K562 (cell line): ENCODE data around the gene FGF1. TPM values are rescaled to one million over a fixed set of nuclear protein-coding genes. Genes with fewer than 3 reads are reported as not detected.

Experiments used
- ATAC-seq: fragments of 200-7000 bp; cut with Tn5 transposase; 3 replicates; pipeline ENCODE4 v1.9.1; 2020; ENCODE audit warnings: moderate library complexity
- BruUV-seq: library from RNA; stranded (reverse); fragments of 400-500 nt; replicated peaks from 2 replicates; lab custom pipeline; 2021; lab: Mats Ljungman, UMichigan
- CTCF ChIA-PET: fragments of 300-600 bp; formaldehyde crosslinking; extraction: SDS; loops from one replicate; lab custom pipeline; 2021; ENCODE audit warnings: low intra/inter-chr PET ratio; lab: Yijun Ruan, JAX
- POLR2A ChIA-PET: fragments of 300-600, 350-650 bp; sonication (Branson Sonifier 250); formaldehyde crosslinking; extraction: SDS; loops from one replicate; lab custom pipeline; 2021; ENCODE audit warnings: antibody characterized with exemption, inconsistent platforms; lab: Yijun Ruan, JAX
- DNase-seq, 4 experiments: peaks; one replicate each; pipeline versions ENCODE4 v3.0.0 to v3.0.0-alpha.2; 2011 to 2018; ENCODE audit warnings: low spot score in 3 of 4, mixed read lengths in 3 of 4; ENCODE audit errors: extremely low read depth in 1 of 4
- FAIRE-seq: peaks from 2 replicates; lab custom pipeline; 2011; peaks lifted over from hg19 to GRCh38; lab: Jason Lieb, UNC
- H2AFZ ChIP-seq: 2 replicates; pipeline ENCODE4 v1.6.0; 2011; ENCODE audit warnings: low read depth, low read length, control low read depth, inconsistent platforms
- H3K27ac ChIP-seq: fragments of 200-600 bp; 3 replicates; pipeline ENCODE4 v1.8.0; 2011; ENCODE audit warnings: low read depth, mild to moderate bottlenecking, control low read depth, inconsistent platforms, low read length, moderate library complexity, mixed read lengths; ENCODE audit errors: extremely low read depth
- H3K27me3 ChIP-seq, 2 experiments: fragments of 300-600 bp in 1 of 2; 2 replicates in 1 of 2; 3 replicates in 1 of 2; pipeline versions ENCODE4 v1.6.0 to v1.8.0; 2011; ENCODE audit warnings: inconsistent platforms in 2 of 2, low read length in 2 of 2, mild to moderate bottlenecking in 1 of 2, mixed read lengths in 1 of 2, moderate library complexity in 1 of 2; ENCODE audit not compliant: control insufficient read depth in 2 of 2, insufficient read depth in 2 of 2
- H3K36me3 ChIP-seq: fragments of 300-600 bp; 3 replicates; pipeline ENCODE4 v1.8.0; 2011; ENCODE audit warnings: mild to moderate bottlenecking, low read length, inconsistent platforms; ENCODE audit not compliant: control insufficient read depth, insufficient read depth
- H3K4me1 ChIP-seq, 2 experiments: fragments of 200-600 bp in 1 of 2; replicated peaks in 1 of 2; 2 replicates in 1 of 2; 3 replicates in 1 of 2; pipeline versions ENCODE4 v1.5.1 to v1.8.0; 2011; ENCODE audit warnings: inconsistent platforms in 2 of 2, low read length in 2 of 2, mild to moderate bottlenecking in 1 of 2, mixed read lengths in 1 of 2, moderate library complexity in 1 of 2; ENCODE audit not compliant: control insufficient read depth in 2 of 2, insufficient read depth in 2 of 2
- H3K4me2 ChIP-seq: 2 replicates; pipeline ENCODE4 v1.6.1; 2011; ENCODE audit warnings: low read length, control low read depth, inconsistent platforms, mixed read lengths; ENCODE audit not compliant: insufficient read depth
- H3K4me3 ChIP-seq: fragments of 200-600 bp; sonication (generic), shearing (Covaris generic); 2 replicates; pipeline ENCODE4 v1.5.1; 2016; ENCODE audit warnings: control low read depth, inconsistent platforms
- H3K79me2 ChIP-seq: fragments of 200-600 bp; 3 replicates; pipeline ENCODE4 v1.8.0; 2011; ENCODE audit warnings: low read length, inconsistent platforms; ENCODE audit not compliant: control insufficient read depth, insufficient read depth
- H3K9ac ChIP-seq, 2 experiments: 2 replicates each; pipeline versions ENCODE4 v1.6.0 to v1.6.1; 2011; ENCODE audit warnings: low read depth in 2 of 2, low read length in 2 of 2, control low read depth in 1 of 2, inconsistent platforms in 1 of 2, mild to moderate bottlenecking in 1 of 2, mixed read lengths in 1 of 2; ENCODE audit not compliant: insufficient read depth in 1 of 2
- H3K9me1 ChIP-seq: one replicate; pipeline ENCODE4 v1.6.0; 2011; ENCODE audit warnings: inconsistent platforms, mild to moderate bottlenecking, low read length, moderate library complexity; ENCODE audit not compliant: control insufficient read depth, insufficient read depth
- H3K9me3 ChIP-seq: replicated peaks from 2 replicates; pipeline ENCODE4 v1.5.1; 2011; ENCODE audit warnings: low read depth, low read length, inconsistent platforms; ENCODE audit not compliant: control insufficient read depth, insufficient read depth
- H4K20me1 ChIP-seq: replicated peaks from 2 replicates; pipeline ENCODE4 v1.6.1; 2011; ENCODE audit warnings: low read length, inconsistent platforms, mixed read lengths; ENCODE audit not compliant: control insufficient read depth, insufficient read depth
- ARID2 ChIP-seq: fragments of 450-650 bp; IDR thresholded peaks from 2 replicates; pipeline ENCODE4 v1.6.1; 2017; ENCODE audit warnings: antibody characterized with exemption, mild to moderate bottlenecking
- CBFB ChIP-seq: sonication (generic); formaldehyde crosslinking; IDR thresholded peaks from 2 replicates; pipeline ENCODE4 v1.4.0; 2020; ENCODE audit warnings: mild to moderate bottlenecking, missing genetic modification reagents
- EWSR1 ChIP-seq: fragments of 450-650 bp; IDR thresholded peaks from 2 replicates; pipeline ENCODE4 v1.6.1; 2018; ENCODE audit warnings: borderline replicate concordance, mild to moderate bottlenecking, low read depth, moderate library complexity; ENCODE audit not compliant: partially characterized antibody
- FOS ChIP-seq: IDR thresholded peaks from 3 replicates; pipeline ENCODE4 v1.6.1; 2011; ENCODE audit not compliant: insufficient read length; ENCODE audit errors: extremely low read depth
- MCM5 ChIP-seq: fragments of 450-650 bp; IDR thresholded peaks from 2 replicates; pipeline ENCODE4 v1.6.1; 2016; ENCODE audit warnings: low read depth
- MEIS2 ChIP-seq: fragments of 450-650 bp; IDR thresholded peaks from 2 replicates; pipeline ENCODE4 v1.6.1; 2014; ENCODE audit warnings: mild to moderate bottlenecking; ENCODE audit not compliant: partially characterized antibody
- NR2F6 ChIP-seq: fragments of 450-650 bp; formaldehyde crosslinking; IDR thresholded peaks from 2 replicates; pipeline ENCODE4 v1.4.0; 2020; ENCODE audit warnings: mild to moderate bottlenecking
- POLR2A ChIP-seq: fragments of 450-650 bp; conservative IDR thresholded peaks from 2 replicates; pipeline ENCODE4 v1.6.1; 2016
- SAP30 ChIP-seq: fragments of 200-600 bp; sonication (generic); IDR thresholded peaks from 2 replicates; pipeline ENCODE4 v1.6.1; 2012; ENCODE audit warnings: borderline replicate concordance, low read depth, mild to moderate bottlenecking, moderate library complexity, low read length, control low read depth, inconsistent platforms; ENCODE audit not compliant: insufficient read depth, poor library complexity, severe bottlenecking
- SRSF3 ChIP-seq: fragments of 200-400 bp; formaldehyde crosslinking; IDR thresholded peaks from 2 replicates; pipeline ENCODE4 v1.6.1; 2016; ENCODE audit warnings: mild to moderate bottlenecking, low read length, moderate library complexity; ENCODE audit not compliant: insufficient read depth
- TCF7L2 ChIP-seq: fragments of 150-350 bp; IDR thresholded peaks from 2 replicates; pipeline ENCODE4 v1.6.1; 2016; ENCODE audit warnings: low read depth, mild to moderate bottlenecking, low read length, moderate library complexity
- ZC3H8 ChIP-seq: fragments of 450-650 bp; IDR thresholded peaks from 2 replicates; pipeline ENCODE4 v1.6.1; 2017
- ZNF347 ChIP-seq: fragments of 450-650 bp; formaldehyde crosslinking; IDR thresholded peaks from 2 replicates; pipeline ENCODE4 v1.4.0; 2020; ENCODE audit warnings: low read depth, mild to moderate bottlenecking, moderate library complexity
- ZNF445 ChIP-seq: fragments of 250-450 bp; sonication (Bioruptor Pico); IDR thresholded peaks from 2 replicates; pipeline ENCODE4 v1.4.0; 2020; ENCODE audit warnings: low read depth, mild to moderate bottlenecking, moderate library complexity
- ZNF695 ChIP-seq: fragments of 450-650 bp; formaldehyde crosslinking; IDR thresholded peaks from 2 replicates; pipeline ENCODE4 v1.4.0; 2020; ENCODE audit warnings: mild to moderate bottlenecking, moderate library complexity
- ZNF778 ChIP-seq: fragments of 450-650 bp; formaldehyde crosslinking; IDR thresholded peaks from 2 replicates; pipeline ENCODE4 v1.4.0; 2020; ENCODE audit warnings: mild to moderate bottlenecking, moderate library complexity
- WGBS: fragments of 100-300 bp; shearing (Covaris generic); methylation state at CpG from one replicate; pipeline ENCODE4 v1.1.6; 2016; ENCODE audit warnings: low coverage, mixed read lengths; ENCODE audit not compliant: insufficient coverage; ENCODE audit errors: missing lambda C conversion rate; 5-methylcytosine and 5-hydroxymethylcytosine counted together
- in situ Hi-C: fragments of 300-500 bp; cut with MboI; formaldehyde crosslinking; loops from 4 replicates; pipeline ENCODE4 v1.15.0; 2018; ENCODE audit warnings: inconsistent platforms, mixed read lengths
- intact Hi-C: fragments of 100-400 bp; cut with micrococcal nuclease; formaldehyde crosslinking; loops from 2 replicates; pipeline ENCODE4 v1.14.2; 2022
- polyA plus RNA-seq, 8 experiments: library from polyadenylated mRNA; depleted of rRNA in 4 of 8; stranded (reverse) in 5 of 8; unstranded in 3 of 8; fragments of >200 nt; fragmentation: Nextera tagmentation in 2 of 8; fragmentation: Illumina TruSeq in 1 of 8; extraction: Ambion mirVana in 2 of 8; extraction: Trizol in 1 of 8; gene quantifications; 2 replicates each; pipeline versions ENCODE4 v1.2.1 to v1.2.3, GENCODE V29; 2011 to 2014; ENCODE audit warnings: inconsistent platforms in 1 of 8, missing spikeins in 1 of 8
- total RNA-seq, 7 experiments: library from RNA; depleted of rRNA in 6 of 7; stranded (reverse); fragments of >200 nt in 6 of 7; fragmentation: Illumina TruSeq in 2 of 7; extraction: Trizol in 2 of 7; gene quantifications; 2 replicates each; pipeline versions ENCODE4 v1.2.1 to v1.2.3, GENCODE V29; 2011 to 2021; ENCODE audit warnings: low replicate concordance in 1 of 7
- TF ChIP-seq, protein P1 (sequence below): fragments of 250-450 bp; sonication (Bioruptor Pico); IDR thresholded peaks from 2 replicates; pipeline ENCODE4 v1.8.0; 2022; ENCODE audit warnings: inconsistent platforms, mild to moderate bottlenecking, moderate library complexity, borderline replicate concordance

The FGF1 gene
- total and polyA plus RNA-seq, 9 of the 15 experiments (the other 6 are each of a cell fraction or from before 2014, with no cell fraction given) = not detected

DNA sequence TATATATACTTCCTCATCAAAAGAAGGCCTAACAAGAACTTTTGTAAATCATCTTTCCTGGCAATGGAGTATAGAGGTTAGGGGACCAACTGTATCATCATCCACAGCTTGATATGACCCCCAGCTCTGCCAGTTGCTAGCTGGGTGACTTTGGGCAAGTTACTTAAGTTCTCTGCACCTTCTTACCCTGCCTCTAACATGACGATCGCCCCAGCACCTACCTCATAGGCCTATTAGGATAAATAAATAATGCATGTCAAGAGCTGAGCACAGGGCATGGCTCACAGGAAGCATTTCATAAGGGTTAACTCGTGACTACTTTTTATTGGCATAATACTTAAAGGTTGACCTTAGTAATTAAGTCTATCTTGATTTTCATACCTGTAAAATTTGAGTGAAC, 29.4 kb upstream of the FGF1 start:
- FAIRE-seq = no peak
- DNase-seq = no peak
- no peaks in the 10 kb centered on the region for H3K79me2 ChIP-seq
- ChIA-PET CTCF (interaction anchor here (0.6 to 1.3 kb wide), 2 partner anchors 174 to 1903 kb away, joined by 4 to 5 read pairs; no protein-coding TSS in a partner anchor), POLR2A (no interaction called here)
- H3K36me3 ChIP-seq = no peaks in the 10 kb centered on the region
- no TSS peak for BruUV-seq
- 0% methylated on average over 3 of the region's 3 CpGs for WGBS
- no peak overlapping the region for H3K9ac ChIP-seq
- TF ChIP-seq ZNF695 (CRISPR knock-in tag) (no peak), MEIS2 (no peak), NR2F6 (no peak), FOS (no peak), TCF7L2 (no peak), ARID2 (no peak), CBFB (CRISPR knock-in tag) (no peak), SAP30 (no peak), ZNF778 (CRISPR knock-in tag) (no peak), SRSF3 (no peak), ZC3H8 (no peak), ZNF445 (CRISPR knock-in tag) (no peak), POLR2A (no peak), MCM5 (no peak), ZNF347 (no peak), EWSR1 (no peak)
- TF ChIP-seq, protein P1, sequence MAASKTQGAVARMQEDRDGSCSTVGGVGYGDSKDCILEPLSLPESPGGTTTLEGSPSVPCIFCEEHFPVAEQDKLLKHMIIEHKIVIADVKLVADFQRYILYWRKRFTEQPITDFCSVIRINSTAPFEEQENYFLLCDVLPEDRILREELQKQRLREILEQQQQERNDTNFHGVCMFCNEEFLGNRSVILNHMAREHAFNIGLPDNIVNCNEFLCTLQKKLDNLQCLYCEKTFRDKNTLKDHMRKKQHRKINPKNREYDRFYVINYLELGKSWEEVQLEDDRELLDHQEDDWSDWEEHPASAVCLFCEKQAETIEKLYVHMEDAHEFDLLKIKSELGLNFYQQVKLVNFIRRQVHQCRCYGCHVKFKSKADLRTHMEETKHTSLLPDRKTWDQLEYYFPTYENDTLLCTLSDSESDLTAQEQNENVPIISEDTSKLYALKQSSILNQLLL (CRISPR knock-in tag) = no peak
- H3K9me3 ChIP-seq = no peaks in the 10 kb centered on the region
- intact Hi-C loops (loop anchor here (5.0 kb wide), 1 partner anchor 152 kb away; no protein-coding TSS in a partner anchor), in situ Hi-C loops (no loop called here)
- peaks cover 9 to 25% of the 10 kb centered on the region in 2 experiments for H3K27me3 ChIP-seq
- H3K9me1 ChIP-seq = no peaks in the 10 kb centered on the region
- no peak for ATAC-seq
- H3K27ac ChIP-seq = no peak overlapping the region
- peaks cover 0 to 4% of the 10 kb centered on the region in 2 experiments; a peak in 2 of 5 replicates for H3K4me1 ChIP-seq
- no peaks in the 10 kb centered on the region for H4K20me1 ChIP-seq
- no peak overlapping the region for H3K4me2 ChIP-seq
- no peak overlapping the region for H3K4me3 ChIP-seq
- H2AFZ ChIP-seq = no peak overlapping the region
